Measurements from ENCODE around the gene SNX20.
A peak's percentile ranks its signal among the peaks of the same experiment; 100 is the strongest.

The SNX20 gene

DNA sequence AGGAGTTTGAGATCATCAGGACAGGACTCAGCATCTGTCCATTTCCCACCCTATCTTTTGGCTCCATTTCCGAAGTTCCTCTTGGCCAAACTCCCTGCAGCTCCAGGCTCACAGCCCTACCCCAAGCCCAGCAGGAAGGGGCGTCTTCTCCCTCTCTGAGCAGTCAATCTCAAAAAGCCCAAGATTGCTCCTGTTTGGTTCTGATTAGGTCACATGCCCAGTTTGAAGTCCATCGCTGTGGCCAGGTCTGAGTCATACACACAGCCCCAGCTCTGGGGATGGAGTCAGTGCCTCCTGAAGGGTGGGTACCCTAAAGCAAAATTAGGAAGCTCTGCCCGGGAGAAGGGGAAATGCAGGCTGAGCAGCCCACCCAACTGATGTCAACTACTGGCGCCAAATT is 23.9 kb downstream of the SNX20 start:
- DNase-seq (ENCODE audit: low read depth), result peak; percentile 81

DNA sequence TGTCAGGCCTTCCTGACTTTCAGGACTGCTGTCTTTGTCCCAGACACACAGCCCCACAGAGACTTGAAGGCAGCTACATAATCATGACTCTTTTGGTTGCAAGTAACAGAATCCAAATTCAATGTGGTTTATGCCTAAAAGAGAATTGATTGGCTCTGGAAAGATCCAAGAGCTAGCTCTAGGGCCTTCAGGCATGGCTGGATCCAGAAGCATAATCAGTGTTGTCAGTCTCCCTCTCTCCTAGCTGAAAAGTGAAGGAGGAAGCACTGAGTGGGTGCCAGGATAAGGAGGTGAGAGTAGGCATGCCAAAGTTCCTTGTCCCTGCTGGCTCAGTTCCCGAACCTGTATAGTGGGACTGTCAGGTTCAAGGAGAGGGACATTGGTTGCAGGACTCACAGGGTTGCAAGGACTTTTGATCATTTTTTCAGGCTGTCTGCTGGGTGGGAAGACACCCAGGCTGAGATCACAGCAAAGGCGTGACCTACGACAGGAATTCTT is 25.5 kb downstream of the SNX20 start:
- DNase-seq (ENCODE audit: low read depth), result no peak

GRCh38 chr16:50653633-50654519 is 27.2 kb downstream of the SNX20 start:
- DNase-seq (ENCODE audit: low read depth), result no peak

- DNase-seq (ENCODE audit: low read depth), result no peak
Measured at GRCh38 chr16:50652836-50653425, 28.2 kb downstream of the SNX20 start.

GRCh38 chr16:50651835-50652438 is 29.2 kb downstream of the SNX20 start:
- DNase-seq (ENCODE audit: low read depth), result no peak

- DNase-seq (ENCODE audit: low read depth), result no peak
Measured at GRCh38 chr16:50646345-50646744, 34.8 kb downstream of the SNX20 start.

- no peak for DNase-seq (ENCODE audit: low read depth)
Measured at GRCh38 chr16:50645563-50646220, 35.4 kb downstream of the SNX20 start.

DNA sequence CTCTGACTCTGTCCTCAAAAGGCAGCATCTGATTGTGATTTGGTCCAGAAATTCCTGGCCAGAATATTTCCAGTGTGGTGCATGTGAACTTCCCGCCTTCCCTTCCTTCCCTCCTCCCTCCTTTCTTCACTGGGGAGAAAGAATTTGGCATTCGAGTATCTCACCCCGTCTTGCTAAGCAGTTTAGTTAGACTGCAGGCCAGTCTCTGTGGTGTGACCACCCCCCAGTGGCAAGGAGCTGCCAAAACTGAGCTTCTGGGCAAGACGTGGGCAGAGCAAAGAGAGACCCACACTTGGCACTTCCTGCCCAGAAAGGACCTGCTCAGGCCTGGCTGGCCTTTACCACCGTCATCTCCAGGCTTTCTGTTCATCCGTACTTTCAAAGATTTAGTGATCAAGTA is 36.4 kb downstream of the SNX20 start:
- DNase-seq (ENCODE audit: low read depth), result no peak

GRCh38 chr16:50644245-50644644 is 36.9 kb downstream of the SNX20 start:
- DNase-seq (ENCODE audit: low read depth), result no peak

DNA sequence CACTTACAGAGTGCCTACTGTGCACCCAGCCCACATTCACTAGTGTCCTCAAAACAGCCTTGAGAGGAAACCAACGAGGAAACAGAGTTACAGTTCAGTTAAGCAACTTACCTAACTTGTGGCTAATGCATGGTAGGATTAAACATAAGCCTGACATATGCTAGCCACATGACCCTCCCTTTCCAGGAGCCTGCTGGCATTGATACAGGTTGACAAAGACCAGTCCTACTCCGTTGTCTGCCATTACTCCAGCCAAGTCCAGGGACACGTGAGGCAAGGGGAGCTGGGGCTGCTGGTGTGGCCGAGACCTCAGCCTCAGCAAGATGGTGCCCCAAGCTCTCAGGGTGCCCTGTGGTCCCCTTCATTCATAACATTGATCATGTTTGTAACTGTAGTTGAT is 37.9 kb downstream of the SNX20 start:
- DNase-seq (ENCODE audit: low read depth), result no peak

- DNase-seq (ENCODE audit: low read depth), result no peak
Measured at GRCh38 chr16:50642349-50642748, 38.8 kb downstream of the SNX20 start.

GRCh38 chr16:50641818-50642187 is 39.3 kb downstream of the SNX20 start:
- DNase-seq (ENCODE audit: low read depth), result no peak

GRCh38 chr16:50640919-50641817 is 39.9 kb downstream of the SNX20 start:
- no peak for DNase-seq (ENCODE audit: low read depth)

GRCh38 chr16:50640391-50640790 is 40.7 kb downstream of the SNX20 start:
- DNase-seq (ENCODE audit: low read depth), result no peak

- no peak for DNase-seq (ENCODE audit: low read depth)
Measured at GRCh38 chr16:50638816-50639670, 42.1 kb downstream of the SNX20 start.

GRCh38 chr16:50637716-50638602 is 43.2 kb downstream of the SNX20 start:
- no peak for DNase-seq (ENCODE audit: low read depth)

DNA sequence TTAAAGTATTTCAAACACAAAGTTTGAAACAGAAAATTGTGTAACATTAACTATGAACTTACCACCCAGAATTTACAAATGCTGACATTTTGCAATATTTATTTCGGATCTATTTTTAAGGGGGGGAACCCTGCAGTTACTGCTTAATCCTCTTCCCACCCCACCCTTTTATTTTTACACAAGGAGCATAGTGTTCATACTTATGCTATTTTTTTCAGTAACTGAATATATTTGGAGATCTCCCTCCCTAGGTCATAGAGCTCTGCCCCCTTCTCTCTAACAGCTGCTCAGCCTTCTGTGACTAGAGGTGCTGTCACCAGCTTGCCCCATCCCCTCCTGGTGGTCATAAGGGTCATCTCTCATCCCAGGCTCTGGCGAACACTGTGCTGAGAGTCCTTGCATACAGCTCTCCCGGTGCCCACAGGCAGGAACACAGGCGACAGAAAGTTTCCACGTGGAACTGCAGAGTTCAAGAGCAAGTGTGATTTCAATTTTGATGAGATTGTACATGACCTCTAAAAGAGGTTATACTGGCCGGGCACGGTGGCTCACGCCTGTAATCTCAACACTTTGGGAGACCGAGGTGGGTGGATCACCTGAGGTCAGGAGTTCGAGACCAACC is 44.2 kb downstream of the SNX20 start:
- no peak for DNase-seq (ENCODE audit: low read depth)

DNA sequence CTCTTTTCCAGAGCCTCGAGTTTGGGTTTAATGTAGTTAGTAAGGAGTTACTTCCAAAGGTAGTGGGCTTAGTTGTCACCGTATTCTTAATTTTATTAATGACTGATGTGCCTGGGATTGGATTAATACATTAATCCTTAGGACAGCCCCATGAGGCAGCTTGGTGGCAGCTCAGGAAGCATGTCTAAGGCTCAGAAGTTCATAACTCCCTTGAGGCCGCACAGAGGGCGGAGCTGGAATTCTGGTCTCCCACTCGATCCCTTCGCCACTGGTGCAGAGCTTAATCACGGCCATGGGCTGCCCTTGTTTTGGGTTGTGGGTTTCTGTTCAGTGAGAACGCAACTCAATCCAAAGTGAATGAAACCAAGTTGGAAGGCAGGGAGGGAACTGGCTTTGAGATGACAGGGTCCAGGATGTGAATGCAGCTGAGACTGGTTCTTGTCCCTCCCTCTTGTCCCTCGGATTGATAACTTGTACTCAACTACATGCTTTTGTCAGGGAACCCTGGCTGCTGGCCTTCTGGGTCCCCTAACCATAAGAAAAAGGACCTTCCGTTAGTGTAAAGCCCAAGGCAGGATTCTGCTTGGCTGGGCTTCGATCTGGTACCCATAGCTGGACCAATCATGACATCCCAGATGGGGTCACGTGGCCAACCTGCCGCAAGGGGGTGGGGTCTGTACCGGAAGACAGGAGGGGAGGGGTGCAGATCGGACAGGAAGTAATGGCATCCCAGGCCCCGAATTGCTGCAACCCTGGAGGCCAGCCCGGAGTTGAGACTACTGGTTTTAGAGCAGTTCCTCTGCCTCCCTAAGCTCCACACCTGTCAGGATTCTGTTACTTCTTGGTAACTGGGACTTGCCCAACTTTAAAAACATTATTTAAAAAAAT is 45.4 kb downstream of the SNX20 start:
- peak; percentile 45 for DNase-seq (ENCODE audit: low read depth)
